ENCODE data around the gene SERPINH1. TPM values are rescaled to one million over a fixed set of nuclear protein-coding genes. Genes with fewer than 3 reads are reported as not detected.

Gene SERPINH1
- total RNA-seq, 1 experiment from 2014 or later: 58.8 TPM

DNA sequence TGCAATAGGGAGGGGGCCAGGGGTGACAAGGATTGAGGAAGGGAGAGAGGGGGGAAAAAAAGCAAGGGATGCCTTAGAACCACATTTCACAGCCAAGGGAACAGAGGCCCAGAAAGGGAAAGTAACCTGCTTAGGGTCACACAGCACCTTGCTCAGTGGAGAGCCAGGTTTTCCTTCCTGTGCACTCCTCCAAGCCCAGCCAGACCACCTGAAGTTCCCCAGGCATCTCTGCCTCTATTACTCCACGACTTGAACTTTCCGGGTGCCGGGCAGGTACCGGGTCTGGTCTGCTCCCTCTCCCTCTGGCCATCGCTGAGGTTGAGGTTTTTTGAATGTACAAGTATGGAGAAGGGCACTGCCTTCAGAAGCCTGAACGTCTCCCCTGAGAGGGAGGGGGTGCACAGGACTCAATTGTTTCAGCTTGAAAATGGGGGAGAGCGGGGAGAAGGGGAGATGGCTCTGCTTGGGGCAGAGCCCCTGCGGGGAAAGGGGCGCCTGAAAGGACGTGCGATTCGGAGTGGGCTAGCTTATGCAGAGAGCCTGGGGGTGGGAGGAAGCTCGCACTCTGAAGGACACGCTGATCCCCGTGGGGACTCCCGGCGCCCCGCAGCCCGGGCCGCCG, 516 bp upstream of the SERPINH1 start:
- Mint-ChIP-seq H3K36me3 (ENCODE audit: insufficient read depth, unreplicated experiment) (peaks cover 35% of the 10 kb centered on the region), H3K9me3 (ENCODE audit: low read depth, unreplicated experiment) (no peaks in the 10 kb centered on the region), H3K27me3 (ENCODE audit: unreplicated experiment) (no peaks in the 10 kb centered on the region), H3K4me3 (ENCODE audit: low read depth, unreplicated experiment) (peak overlapping the region; percentile 91), H3K4me1 (ENCODE audit: low read depth, unreplicated experiment) (peaks cover 17% of the 10 kb centered on the region), H3K27ac (ENCODE audit: unreplicated experiment) (peak overlapping the region; percentile 62)
- CTCF ChIA-PET: interaction anchor here (0.7 kb wide), 1 partner anchor 328 kb away, joined by 4 read pairs; no protein-coding TSS in a partner anchor
- no TSS peak for BruUV-seq (replicated peaks)
- TF ChIP-seq, protein P1, sequence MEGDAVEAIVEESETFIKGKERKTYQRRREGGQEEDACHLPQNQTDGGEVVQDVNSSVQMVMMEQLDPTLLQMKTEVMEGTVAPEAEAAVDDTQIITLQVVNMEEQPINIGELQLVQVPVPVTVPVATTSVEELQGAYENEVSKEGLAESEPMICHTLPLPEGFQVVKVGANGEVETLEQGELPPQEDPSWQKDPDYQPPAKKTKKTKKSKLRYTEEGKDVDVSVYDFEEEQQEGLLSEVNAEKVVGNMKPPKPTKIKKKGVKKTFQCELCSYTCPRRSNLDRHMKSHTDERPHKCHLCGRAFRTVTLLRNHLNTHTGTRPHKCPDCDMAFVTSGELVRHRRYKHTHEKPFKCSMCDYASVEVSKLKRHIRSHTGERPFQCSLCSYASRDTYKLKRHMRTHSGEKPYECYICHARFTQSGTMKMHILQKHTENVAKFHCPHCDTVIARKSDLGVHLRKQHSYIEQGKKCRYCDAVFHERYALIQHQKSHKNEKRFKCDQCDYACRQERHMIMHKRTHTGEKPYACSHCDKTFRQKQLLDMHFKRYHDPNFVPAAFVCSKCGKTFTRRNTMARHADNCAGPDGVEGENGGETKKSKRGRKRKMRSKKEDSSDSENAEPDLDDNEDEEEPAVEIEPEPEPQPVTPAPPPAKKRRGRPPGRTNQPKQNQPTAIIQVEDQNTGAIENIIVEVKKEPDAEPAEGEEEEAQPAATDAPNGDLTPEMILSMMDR (IDR thresholded peaks at IDR 0.05; ENCODE audit: unreplicated experiment): no peak
- intact Hi-C loops (cut with micrococcal nuclease; ENCODE audit: unreplicated experiment): no loop called here
- no peak for DNase-seq

- peak; percentile 19 for DNase-seq
- H3K36me3 Mint-ChIP-seq (ENCODE audit: insufficient read depth, unreplicated experiment): peaks cover 41% of the 10 kb centered on the region
- H3K27me3 Mint-ChIP-seq (ENCODE audit: unreplicated experiment): no peaks in the 10 kb centered on the region
- peak overlapping the region; percentile 62 for H3K27ac Mint-ChIP-seq (ENCODE audit: unreplicated experiment)
- TF ChIP-seq, protein P1 (IDR thresholded peaks at IDR 0.05; ENCODE audit: unreplicated experiment): no peak
- H3K4me3 Mint-ChIP-seq (ENCODE audit: low read depth, unreplicated experiment): peak overlapping the region; percentile 91
- no peaks in the 10 kb centered on the region for H3K9me3 Mint-ChIP-seq (ENCODE audit: low read depth, unreplicated experiment)
- intact Hi-C loops (cut with micrococcal nuclease; ENCODE audit: unreplicated experiment): no loop called here
- TSS peak; percentile 64 for BruUV-seq (replicated peaks)
- peaks cover 17% of the 10 kb centered on the region for H3K4me1 Mint-ChIP-seq (ENCODE audit: low read depth, unreplicated experiment)
- CTCF ChIA-PET: interaction anchor here (1.0 to 1.3 kb wide), 2 partner anchors 11 to 16 kb away, joined by 3 read pairs; no protein-coding TSS in a partner anchor
Observed at GRCh38 chr11:75562836-75563484, 907 bp downstream of the SERPINH1 start.

DNA sequence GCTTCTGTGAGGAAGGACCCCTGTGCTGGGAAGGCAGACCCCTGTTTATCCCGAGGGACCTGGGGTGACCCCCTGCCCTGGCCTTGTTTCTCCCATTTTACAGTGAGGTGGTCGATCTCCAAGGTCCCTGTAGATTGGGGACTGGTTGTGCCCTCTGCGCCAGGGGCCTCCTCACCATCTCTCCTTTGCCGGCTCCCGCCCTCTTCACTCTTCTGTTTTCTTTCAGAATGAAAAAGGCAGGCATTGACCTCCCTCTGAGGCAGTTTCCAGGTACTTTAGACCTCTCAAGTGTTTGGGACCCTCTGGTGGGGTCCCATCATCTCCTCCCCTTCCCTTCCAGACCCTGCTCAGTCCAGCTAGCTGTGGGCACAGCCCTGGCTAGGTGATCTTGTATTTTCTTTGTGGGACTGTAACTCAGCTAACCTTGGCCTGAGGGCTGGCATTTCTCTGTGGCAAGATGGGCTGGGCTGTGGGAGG, 1.5 kb downstream of the SERPINH1 start:
- Mint-ChIP-seq H3K4me3 (ENCODE audit: low read depth, unreplicated experiment) (peak overlapping the region; percentile 91), H3K27ac (ENCODE audit: unreplicated experiment) (peak overlapping the region; percentile 62), H3K4me1 (ENCODE audit: low read depth, unreplicated experiment) (peaks cover 17% of the 10 kb centered on the region), H3K27me3 (ENCODE audit: unreplicated experiment) (no peaks in the 10 kb centered on the region), H3K9me3 (ENCODE audit: low read depth, unreplicated experiment) (no peaks in the 10 kb centered on the region), H3K36me3 (ENCODE audit: insufficient read depth, unreplicated experiment) (peaks cover 44% of the 10 kb centered on the region)
- BruUV-seq (replicated peaks): no TSS peak
- TF ChIP-seq, protein P1 (IDR thresholded peaks at IDR 0.05; ENCODE audit: unreplicated experiment): no peak
- intact Hi-C loops (cut with micrococcal nuclease; ENCODE audit: unreplicated experiment): no loop called here
- CTCF ChIA-PET: interaction anchor here (1.3 kb wide), 1 partner anchor 11 kb away, joined by 3 read pairs; no protein-coding TSS in a partner anchor
- no peak for DNase-seq

GRCh38 chr11:75563978-75564552, 2.0 kb downstream of the SERPINH1 start:
- TF ChIP-seq, protein P1 (IDR thresholded peaks at IDR 0.05; ENCODE audit: unreplicated experiment): no peak
- intact Hi-C loops (cut with micrococcal nuclease; ENCODE audit: unreplicated experiment): no loop called here
- H3K9me3 Mint-ChIP-seq (ENCODE audit: low read depth, unreplicated experiment): no peaks in the 10 kb centered on the region
- H3K4me1 Mint-ChIP-seq (ENCODE audit: low read depth, unreplicated experiment): peaks cover 16% of the 10 kb centered on the region
- DNase-seq: no peak
- no peaks in the 10 kb centered on the region for H3K27me3 Mint-ChIP-seq (ENCODE audit: unreplicated experiment)
- H3K27ac Mint-ChIP-seq (ENCODE audit: unreplicated experiment): peak overlapping the region; percentile 62
- H3K4me3 Mint-ChIP-seq (ENCODE audit: low read depth, unreplicated experiment): peak overlapping the region; percentile 91
- CTCF ChIA-PET: no interaction called here
- H3K36me3 Mint-ChIP-seq (ENCODE audit: insufficient read depth, unreplicated experiment): peaks cover 49% of the 10 kb centered on the region
- BruUV-seq (replicated peaks): no TSS peak

Data from Calu3 (cell line).